HepG2 (cell line): ENCODE results near the gene GUK1. TPM values are rescaled to one million over a fixed set of nuclear protein-coding genes. Genes with fewer than 3 reads are reported as not detected.

Source experiments
- EED ChIP-seq: sonication (generic); formaldehyde crosslinking; IDR thresholded peaks from 2 replicates; pipeline ENCODE4 v1.5.0; 2020; ENCODE audit warnings: mild to moderate bottlenecking, missing genetic modification reagents
- ETV5 ChIP-seq: IDR thresholded peaks from 2 replicates; pipeline ENCODE4 v1.6.1; 2018; ENCODE audit warnings: missing biosample characterization, missing genetic modification reagents, inconsistent platforms, borderline replicate concordance
- FOSL2 ChIP-seq: sonication (generic); formaldehyde crosslinking; IDR thresholded peaks from 2 replicates; pipeline ENCODE4 v1.4.0; 2020; ENCODE audit warnings: missing genetic modification reagents
- FOXM1 ChIP-seq: sonication (generic); formaldehyde crosslinking; IDR thresholded peaks from 2 replicates; pipeline ENCODE4 v1.5.0; 2020; ENCODE audit warnings: missing genetic modification reagents
- FOXO1 ChIP-seq: sonication (generic); formaldehyde crosslinking; IDR thresholded peaks from 2 replicates; pipeline ENCODE4 v1.4.0; 2020; ENCODE audit warnings: missing genetic modification reagents
- HNRNPK ChIP-seq: fragments of 200-400 bp; formaldehyde crosslinking; IDR thresholded peaks from 2 replicates; pipeline ENCODE4 v1.6.1; 2018; ENCODE audit warnings: low read length, low read depth, moderate library complexity, mild to moderate bottlenecking; ENCODE audit not compliant: poor library complexity, severe bottlenecking
- KDM5B ChIP-seq: sonication (generic); formaldehyde crosslinking; IDR thresholded peaks from 2 replicates; pipeline ENCODE4 v1.4.0; 2020; ENCODE audit warnings: missing genetic modification reagents, mild to moderate bottlenecking, borderline replicate concordance
- MED13 ChIP-seq: sonication (generic); formaldehyde crosslinking; IDR thresholded peaks from 2 replicates; pipeline ENCODE4 v1.5.0; 2020; ENCODE audit warnings: missing genetic modification reagents
- ZC3H4 ChIP-seq: sonication (generic); formaldehyde crosslinking; IDR thresholded peaks from 2 replicates; pipeline ENCODE4 v1.4.0; 2020; ENCODE audit warnings: missing genetic modification reagents, borderline replicate concordance
- ZNF101 ChIP-seq: sonication (generic); formaldehyde crosslinking; IDR thresholded peaks from 2 replicates; pipeline ENCODE4 v1.4.0; 2020; ENCODE audit warnings: mild to moderate bottlenecking, low read depth, missing genetic modification reagents, borderline replicate concordance
- ZNF180 ChIP-seq: sonication (generic); formaldehyde crosslinking; IDR thresholded peaks from 2 replicates; pipeline ENCODE4 v1.4.0; 2020; ENCODE audit warnings: low read depth, missing genetic modification reagents, borderline replicate concordance
- ZNF382 ChIP-seq: sonication (generic); formaldehyde crosslinking; IDR thresholded peaks from 2 replicates; pipeline ENCODE4 v1.5.0; 2020; ENCODE audit warnings: missing genetic modification reagents, mild to moderate bottlenecking, borderline replicate concordance
- ZNF567 ChIP-seq: sonication (generic); formaldehyde crosslinking; IDR thresholded peaks from 2 replicates; pipeline ENCODE4 v1.8.1; 2023; ENCODE audit warnings: mild to moderate bottlenecking, missing genetic modification reagents, borderline replicate concordance
- ZNF720 ChIP-seq: sonication (generic); formaldehyde crosslinking; IDR thresholded peaks from 2 replicates; pipeline ENCODE4 v1.4.0; 2020; ENCODE audit warnings: missing genetic modification reagents
- polyA plus RNA-seq, 8 experiments: library from polyadenylated mRNA; depleted of rRNA in 3 of 8; stranded (reverse) in 7 of 8; unstranded in 1 of 8; fragments of >200 nt; fragmentation: Illumina TruSeq in 4 of 8; extraction: Trizol in 4 of 8; gene quantifications; 2 replicates each; pipeline versions ENCODE4 v1.2.1 to v1.2.3, GENCODE V29; 2011 to 2016; ENCODE audit warnings: low read depth in 4 of 8, missing spikeins in 1 of 8, mixed read lengths in 1 of 8; ENCODE audit not compliant: insufficient read depth in 1 of 8
- total RNA-seq, 5 experiments: library from RNA; depleted of rRNA; stranded (reverse); fragments of >200 nt; fragmentation: Illumina TruSeq; extraction: Trizol; gene quantifications; 2 replicates each; pipeline ENCODE4 v1.2.3, GENCODE V29; 2016; ENCODE audit warnings: low read depth in 1 of 5
- TF ChIP-seq, protein P1 (sequence below): sonication (generic); formaldehyde crosslinking; IDR thresholded peaks from 2 replicates; pipeline ENCODE4 v1.8.0; 2023; ENCODE audit warnings: mild to moderate bottlenecking, missing genetic modification reagents
- TF ChIP-seq, protein P2 (sequence below): IDR thresholded peaks from 2 replicates; pipeline ENCODE4 v1.6.1; 2016; ENCODE audit warnings: low read depth, missing genetic modification reagents, missing compliant biosample characterization
- TF ChIP-seq, protein P3 (sequence below): sonication (generic); formaldehyde crosslinking; IDR thresholded peaks from 2 replicates; pipeline ENCODE4 v1.8.0; 2022; ENCODE audit warnings: missing genetic modification reagents, mild to moderate bottlenecking, moderate library complexity, borderline replicate concordance
- TF ChIP-seq, protein P4 (sequence below): sonication (generic); formaldehyde crosslinking; IDR thresholded peaks from 2 replicates; pipeline ENCODE4 v1.4.0; 2020; ENCODE audit warnings: missing genetic modification reagents

The GUK1 gene
- total and polyA plus RNA-seq, 2 of the 13 experiments (the other 11 are each of a cell fraction or from before 2014, with no cell fraction given) = 116 to 154 TPM

DNA sequence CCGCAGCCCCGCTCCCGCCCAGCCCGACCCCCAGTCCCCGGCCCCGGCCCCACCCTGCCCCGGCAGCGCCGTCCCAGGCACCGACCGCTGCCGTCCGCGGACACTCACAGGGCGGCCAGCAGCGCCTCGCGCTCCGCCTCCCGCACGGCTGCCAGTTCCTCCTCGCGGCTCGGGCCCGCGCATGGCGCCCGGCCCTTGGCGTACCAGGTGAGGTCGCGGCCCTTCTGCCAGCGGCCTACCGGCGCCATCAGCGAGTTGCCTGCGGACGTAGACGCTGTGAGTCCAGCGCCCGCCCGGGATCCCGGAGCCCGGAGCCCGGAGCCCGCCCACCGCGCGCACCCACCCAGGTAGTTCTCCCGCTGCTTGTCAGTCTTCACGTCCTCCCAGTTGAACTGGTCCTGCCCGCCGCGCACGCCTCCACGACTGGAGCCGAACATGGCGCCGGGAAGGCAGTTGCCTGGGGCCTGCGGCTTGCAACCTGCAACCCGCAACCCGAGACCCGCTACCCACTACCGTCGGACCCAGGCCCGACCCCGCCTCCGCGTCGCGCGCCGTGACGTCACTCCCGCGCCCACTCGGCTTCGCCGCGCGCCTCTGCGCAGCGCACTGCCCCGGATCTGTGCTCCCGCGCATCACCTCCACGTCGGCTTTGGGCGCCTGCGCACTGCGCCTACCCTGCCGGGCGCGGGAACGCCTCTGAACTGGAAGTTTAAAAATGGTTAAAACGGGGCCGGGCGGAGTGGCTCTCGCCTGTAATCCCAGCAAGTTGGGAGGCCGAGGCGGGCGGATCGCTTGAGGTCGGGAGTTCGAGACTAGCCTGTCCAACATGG lies 37.1 kb upstream of the GUK1 start, which contains the start of gene C1orf35 (continued):
- TF ChIP-seq, protein P1, sequence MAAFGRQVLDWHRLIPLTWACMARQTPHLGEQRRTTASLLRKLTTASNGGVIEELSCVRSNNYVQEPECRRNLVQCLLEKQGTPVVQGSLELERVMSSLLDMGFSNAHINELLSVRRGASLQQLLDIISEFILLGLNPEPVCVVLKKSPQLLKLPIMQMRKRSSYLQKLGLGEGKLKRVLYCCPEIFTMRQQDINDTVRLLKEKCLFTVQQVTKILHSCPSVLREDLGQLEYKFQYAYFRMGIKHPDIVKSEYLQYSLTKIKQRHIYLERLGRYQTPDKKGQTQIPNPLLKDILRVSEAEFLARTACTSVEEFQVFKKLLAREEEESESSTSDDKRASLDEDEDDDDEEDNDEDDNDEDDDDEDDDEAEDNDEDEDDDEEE = no peak
- TF ChIP-seq FOXO1 (CRISPR knock-in tag) (no peak; the same call in none of the 2 replicates), FOXM1 (CRISPR knock-in tag) (no peak), ZNF567 (CRISPR knock-in tag) (peak; percentile 75; the same call in 1 of the 2 replicates), ZC3H4 (CRISPR knock-in tag) (no peak), ZNF101 (CRISPR knock-in tag) (no peak), ZNF382 (CRISPR knock-in tag) (no peak), FOSL2 (CRISPR knock-in tag) (peak; percentile 56), KDM5B (CRISPR knock-in tag) (peak; percentile 54; the same call in 1 of the 2 replicates), ZNF720 (CRISPR knock-in tag) (no peak), EED (CRISPR knock-in tag) (no peak; the same call in 1 of the 2 replicates), ETV5 (CRISPR knock-in tag) (peak; percentile 71), HNRNPK (no peak), ZNF180 (CRISPR knock-in tag) (no peak), MED13 (CRISPR knock-in tag) (peak; percentile 39; the same call in 1 of the 2 replicates)
- TF ChIP-seq, protein P2, sequence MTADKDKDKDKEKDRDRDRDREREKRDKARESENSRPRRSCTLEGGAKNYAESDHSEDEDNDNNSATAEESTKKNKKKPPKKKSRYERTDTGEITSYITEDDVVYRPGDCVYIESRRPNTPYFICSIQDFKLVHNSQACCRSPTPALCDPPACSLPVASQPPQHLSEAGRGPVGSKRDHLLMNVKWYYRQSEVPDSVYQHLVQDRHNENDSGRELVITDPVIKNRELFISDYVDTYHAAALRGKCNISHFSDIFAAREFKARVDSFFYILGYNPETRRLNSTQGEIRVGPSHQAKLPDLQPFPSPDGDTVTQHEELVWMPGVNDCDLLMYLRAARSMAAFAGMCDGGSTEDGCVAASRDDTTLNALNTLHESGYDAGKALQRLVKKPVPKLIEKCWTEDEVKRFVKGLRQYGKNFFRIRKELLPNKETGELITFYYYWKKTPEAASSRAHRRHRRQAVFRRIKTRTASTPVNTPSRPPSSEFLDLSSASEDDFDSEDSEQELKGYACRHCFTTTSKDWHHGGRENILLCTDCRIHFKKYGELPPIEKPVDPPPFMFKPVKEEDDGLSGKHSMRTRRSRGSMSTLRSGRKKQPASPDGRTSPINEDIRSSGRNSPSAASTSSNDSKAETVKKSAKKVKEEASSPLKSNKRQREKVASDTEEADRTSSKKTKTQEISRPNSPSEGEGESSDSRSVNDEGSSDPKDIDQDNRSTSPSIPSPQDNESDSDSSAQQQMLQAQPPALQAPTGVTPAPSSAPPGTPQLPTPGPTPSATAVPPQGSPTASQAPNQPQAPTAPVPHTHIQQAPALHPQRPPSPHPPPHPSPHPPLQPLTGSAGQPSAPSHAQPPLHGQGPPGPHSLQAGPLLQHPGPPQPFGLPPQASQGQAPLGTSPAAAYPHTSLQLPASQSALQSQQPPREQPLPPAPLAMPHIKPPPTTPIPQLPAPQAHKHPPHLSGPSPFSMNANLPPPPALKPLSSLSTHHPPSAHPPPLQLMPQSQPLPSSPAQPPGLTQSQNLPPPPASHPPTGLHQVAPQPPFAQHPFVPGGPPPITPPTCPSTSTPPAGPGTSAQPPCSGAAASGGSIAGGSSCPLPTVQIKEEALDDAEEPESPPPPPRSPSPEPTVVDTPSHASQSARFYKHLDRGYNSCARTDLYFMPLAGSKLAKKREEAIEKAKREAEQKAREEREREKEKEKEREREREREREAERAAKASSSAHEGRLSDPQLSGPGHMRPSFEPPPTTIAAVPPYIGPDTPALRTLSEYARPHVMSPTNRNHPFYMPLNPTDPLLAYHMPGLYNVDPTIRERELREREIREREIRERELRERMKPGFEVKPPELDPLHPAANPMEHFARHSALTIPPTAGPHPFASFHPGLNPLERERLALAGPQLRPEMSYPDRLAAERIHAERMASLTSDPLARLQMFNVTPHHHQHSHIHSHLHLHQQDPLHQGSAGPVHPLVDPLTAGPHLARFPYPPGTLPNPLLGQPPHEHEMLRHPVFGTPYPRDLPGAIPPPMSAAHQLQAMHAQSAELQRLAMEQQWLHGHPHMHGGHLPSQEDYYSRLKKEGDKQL (CRISPR knock-in tag) = no peak
- TF ChIP-seq, protein P3, sequence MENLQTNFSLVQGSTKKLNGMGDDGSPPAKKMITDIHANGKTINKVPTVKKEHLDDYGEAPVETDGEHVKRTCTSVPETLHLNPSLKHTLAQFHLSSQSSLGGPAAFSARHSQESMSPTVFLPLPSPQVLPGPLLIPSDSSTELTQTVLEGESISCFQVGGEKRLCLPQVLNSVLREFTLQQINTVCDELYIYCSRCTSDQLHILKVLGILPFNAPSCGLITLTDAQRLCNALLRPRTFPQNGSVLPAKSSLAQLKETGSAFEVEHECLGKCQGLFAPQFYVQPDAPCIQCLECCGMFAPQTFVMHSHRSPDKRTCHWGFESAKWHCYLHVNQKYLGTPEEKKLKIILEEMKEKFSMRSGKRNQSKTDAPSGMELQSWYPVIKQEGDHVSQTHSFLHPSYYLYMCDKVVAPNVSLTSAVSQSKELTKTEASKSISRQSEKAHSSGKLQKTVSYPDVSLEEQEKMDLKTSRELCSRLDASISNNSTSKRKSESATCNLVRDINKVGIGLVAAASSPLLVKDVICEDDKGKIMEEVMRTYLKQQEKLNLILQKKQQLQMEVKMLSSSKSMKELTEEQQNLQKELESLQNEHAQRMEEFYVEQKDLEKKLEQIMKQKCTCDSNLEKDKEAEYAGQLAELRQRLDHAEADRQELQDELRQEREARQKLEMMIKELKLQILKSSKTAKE (CRISPR knock-in tag) = peak; percentile 65
- TF ChIP-seq, protein P4, sequence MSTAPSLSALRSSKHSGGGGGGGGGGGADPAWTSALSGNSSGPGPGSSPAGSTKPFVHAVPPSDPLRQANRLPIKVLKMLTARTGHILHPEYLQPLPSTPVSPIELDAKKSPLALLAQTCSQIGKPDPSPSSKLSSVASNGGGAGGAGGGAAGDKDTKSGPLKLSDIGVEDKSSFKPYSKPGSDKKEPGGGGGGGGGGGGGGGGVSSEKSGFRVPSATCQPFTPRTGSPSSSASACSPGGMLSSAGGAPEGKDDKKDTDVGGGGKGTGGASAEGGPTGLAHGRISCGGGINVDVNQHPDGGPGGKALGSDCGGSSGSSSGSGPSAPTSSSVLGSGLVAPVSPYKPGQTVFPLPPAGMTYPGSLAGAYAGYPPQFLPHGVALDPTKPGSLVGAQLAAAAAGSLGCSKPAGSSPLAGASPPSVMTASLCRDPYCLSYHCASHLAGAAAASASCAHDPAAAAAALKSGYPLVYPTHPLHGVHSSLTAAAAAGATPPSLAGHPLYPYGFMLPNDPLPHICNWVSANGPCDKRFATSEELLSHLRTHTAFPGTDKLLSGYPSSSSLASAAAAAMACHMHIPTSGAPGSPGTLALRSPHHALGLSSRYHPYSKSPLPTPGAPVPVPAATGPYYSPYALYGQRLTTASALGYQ (CRISPR knock-in tag) = no peak; the same call in none of the 2 replicates
